GM23338 (cell line): ENCODE results near the gene HTT-AS. TPM values are rescaled to one million over a fixed set of nuclear protein-coding genes. Genes with fewer than 3 reads are reported as not detected.

Experiments used
- ATAC-seq: fragments of 200-7000 bp; cut with Tn5 transposase; 3 replicates; pipeline ENCODE4 v1.9.1; 2020
- DNase-seq: peaks from one replicate; pipeline ENCODE4 v3.0.0-alpha.2; 2015; ENCODE audit warnings: low spot score
- H2AFZ ChIP-seq: fragments of 200-600 bp; sonication (generic); 2 replicates; pipeline ENCODE4 v1.8.0; 2016; ENCODE audit warnings: antibody characterized with exemption, mild to moderate bottlenecking, moderate library complexity
- H3F3A ChIP-seq: fragments of 200-600 bp; sonication (generic); replicated peaks from 2 replicates; pipeline ENCODE4 v1.8.0; 2017; ENCODE audit warnings: antibody characterized with exemption, mixed run types, low read depth
- H3K27ac ChIP-seq: fragments of 200-600 bp; sonication (generic); 2 replicates; pipeline ENCODE4 v1.6.1; 2016; ENCODE audit warnings: low read depth
- H3K27me3 ChIP-seq: fragments of 200-600 bp; sonication (generic); 2 replicates; pipeline ENCODE4 v1.8.0; 2016; ENCODE audit warnings: mild to moderate bottlenecking, mixed run types, moderate library complexity; ENCODE audit not compliant: insufficient read depth
- H3K36me3 ChIP-seq: fragments of 200-600 bp; sonication (generic); 2 replicates; pipeline ENCODE4 v1.8.0; 2016; ENCODE audit warnings: mild to moderate bottlenecking; ENCODE audit not compliant: insufficient read depth
- H3K4me1 ChIP-seq: fragments of 200-600 bp; sonication (generic); 2 replicates; pipeline ENCODE4 v1.8.0; 2016; ENCODE audit warnings: mild to moderate bottlenecking, moderate library complexity; ENCODE audit not compliant: insufficient read depth
- H3K4me2 ChIP-seq: fragments of 200-600 bp; sonication (generic); 2 replicates; pipeline ENCODE4 v1.7.1; 2017; ENCODE audit warnings: mixed run types
- H3K4me3 ChIP-seq: fragments of 200-600 bp; sonication (generic); 2 replicates; pipeline ENCODE4 v1.6.1; 2016; ENCODE audit warnings: mixed run types
- H3K79me2 ChIP-seq: fragments of 200-600 bp; sonication (generic); replicated peaks from 2 replicates; pipeline ENCODE4 v1.8.0; 2017; ENCODE audit warnings: mild to moderate bottlenecking; ENCODE audit not compliant: insufficient read depth
- H3K9me2 ChIP-seq: fragments of 200-600 bp; sonication (generic); 2 replicates; pipeline ENCODE4 v1.8.0; 2017; ENCODE audit not compliant: insufficient read depth
- H4K20me1 ChIP-seq: fragments of 200-600 bp; sonication (generic); replicated peaks from 2 replicates; pipeline ENCODE4 v1.8.0; 2017; ENCODE audit warnings: mild to moderate bottlenecking; ENCODE audit not compliant: insufficient read depth
- H3K27ac Mint-ChIP-seq: 2 replicates; pipeline ENCODE4 v1.8.0; 2020; ENCODE audit warnings: inconsistent platforms, mild to moderate bottlenecking, moderate library complexity, mixed read lengths
- H3K27me3 Mint-ChIP-seq: 3 replicates; pipeline ENCODE4 v1.8.0; 2022; ENCODE audit warnings: low read depth, mild to moderate bottlenecking, moderate library complexity, mixed read lengths, inconsistent platforms; ENCODE audit not compliant: insufficient read depth, poor library complexity
- H3K36me3 Mint-ChIP-seq: 3 replicates; pipeline ENCODE4 v1.8.0; 2021; ENCODE audit warnings: low read depth, mild to moderate bottlenecking, inconsistent platforms, moderate library complexity, mixed read lengths
- H3K4me1 Mint-ChIP-seq: 3 replicates; pipeline ENCODE4 v1.8.0; 2020; ENCODE audit warnings: mild to moderate bottlenecking, inconsistent platforms, mixed read lengths
- H3K4me3 Mint-ChIP-seq: 3 replicates; pipeline ENCODE4 v1.8.0; 2021; ENCODE audit warnings: moderate library complexity, mild to moderate bottlenecking, inconsistent platforms, mixed read lengths
- H3K9me3 Mint-ChIP-seq: 3 replicates; pipeline ENCODE4 v1.8.0; 2020; ENCODE audit warnings: moderate library complexity, mild to moderate bottlenecking, inconsistent platforms, mixed read lengths
- CREB1 ChIP-seq: fragments of 250-450 bp; sonication (Bioruptor Pico); IDR thresholded peaks from 2 replicates; pipeline ENCODE4 v1.5.0; 2020; ENCODE audit warnings: low read depth, mild to moderate bottlenecking, moderate library complexity
- EZH2 ChIP-seq: fragments of 200-600 bp; sonication (generic); IDR thresholded peaks from one replicate; pipeline ENCODE4 v1.8.0; 2017; ENCODE audit warnings: antibody characterized with exemption, mild to moderate bottlenecking, low read depth; ENCODE audit not compliant: unreplicated experiment
- EZH2phosphoT487 ChIP-seq: fragments of 200-600 bp; sonication (generic); IDR thresholded peaks from one replicate; pipeline ENCODE4 v1.8.1; 2018; ENCODE audit warnings: antibody characterized with exemption; ENCODE audit not compliant: unreplicated experiment
- JUNB ChIP-seq: IDR thresholded peaks from one replicate; pipeline ENCODE4 v1.6.1; 2016; ENCODE audit warnings: antibody characterized with exemption; ENCODE audit not compliant: unreplicated experiment
- NANOG ChIP-seq: IDR thresholded peaks from 2 replicates; pipeline ENCODE4 v1.6.1; 2016; ENCODE audit warnings: antibody characterized with exemption, borderline replicate concordance
- POLR2AphosphoS5 ChIP-seq: IDR thresholded peaks from 2 replicates; pipeline ENCODE4 v1.6.1; 2016; ENCODE audit warnings: antibody characterized with exemption, low read depth
- REST ChIP-seq: IDR thresholded peaks from one replicate; pipeline ENCODE4 v1.6.1; 2018; ENCODE audit warnings: antibody characterized with exemption; ENCODE audit not compliant: unreplicated experiment
- STAT1 ChIP-seq: IDR thresholded peaks from one replicate; pipeline ENCODE4 v1.6.1; 2016; ENCODE audit warnings: antibody characterized with exemption; ENCODE audit not compliant: unreplicated experiment
- ZNF114 ChIP-seq: fragments of 250-450 bp; sonication (Bioruptor Pico); IDR thresholded peaks from 2 replicates; pipeline ENCODE4 v1.5.0; 2020; ENCODE audit warnings: mild to moderate bottlenecking, moderate library complexity
- ZNF331 ChIP-seq: fragments of 250-450 bp; sonication (Bioruptor Pico); IDR thresholded peaks from 2 replicates; pipeline ENCODE4 v1.5.0; 2020; ENCODE audit warnings: low read depth, mild to moderate bottlenecking, moderate library complexity
- ZNF462 ChIP-seq: fragments of 250-450 bp; sonication (Bioruptor Pico); IDR thresholded peaks from 2 replicates; pipeline ENCODE4 v1.5.0; 2020; ENCODE audit warnings: mild to moderate bottlenecking, moderate library complexity
- polyA plus RNA-seq: library from polyadenylated mRNA; unstranded; fragments of >200 nt; fragmentation: Nextera tagmentation; extraction: Ambion mirVana; gene quantifications from 2 replicates; pipeline ENCODE4 v1.2.1, GENCODE V29; 2016
- total RNA-seq: library from RNA; depleted of rRNA; stranded (reverse); fragments of >200 nt; shearing (Covaris generic); gene quantifications from 2 replicates; pipeline ENCODE4 v1.2.3, GENCODE V29; 2014
- TF ChIP-seq, protein P1 (sequence below): IDR thresholded peaks from 2 replicates; pipeline ENCODE4 v1.6.1; 2016; ENCODE audit warnings: antibody characterized with exemption
- TF ChIP-seq, protein P2 (sequence below), 2 experiments: fragments of 200-600 bp in 1 of 2; sonication (generic) in 1 of 2; conservative IDR thresholded peaks; 2 replicates each; pipeline versions ENCODE4 v1.5.1 to v1.6.1; 2016 to 2017; ENCODE audit warnings: antibody characterized with exemption in 2 of 2, low read depth in 2 of 2, mild to moderate bottlenecking in 2 of 2, moderate library complexity in 1 of 2

The HTT-AS gene
- total and polyA plus RNA-seq, 2 experiments from 2014 or later = not detected

GRCh38 chr4:3123181-3123671, 48.9 kb upstream of the HTT-AS start:
- peaks cover 28% of the 10 kb centered on the region; the same call in 1 of the 2 replicates for H3K36me3 ChIP-seq
- no peaks in the 10 kb centered on the region for H3K79me2 ChIP-seq
- H4K20me1 ChIP-seq = peaks cover 4% of the 10 kb centered on the region; the same call in 1 of the 2 replicates
- no peak overlapping the region for H3K4me3 Mint-ChIP-seq
- H3K4me1 ChIP-seq = no peaks in the 10 kb centered on the region
- no peak for DNase-seq
- H2AFZ ChIP-seq = no peak overlapping the region
- H3K4me3 ChIP-seq = no peak overlapping the region
- ATAC-seq = no peak
- H3K27me3 ChIP-seq = no peaks in the 10 kb centered on the region
- H3K27ac Mint-ChIP-seq = no peak overlapping the region
- H3K36me3 Mint-ChIP-seq = peaks cover 58% of the 10 kb centered on the region
- no peaks in the 10 kb centered on the region for H3F3A ChIP-seq
- TF ChIP-seq EZH2 (no peak), CREB1 (CRISPR knock-in tag) (no peak), NANOG (no peak), STAT1 (no peak), ZNF462 (CRISPR knock-in tag) (no peak), REST (no peak), JUNB (no peak), POLR2AphosphoS5 (no peak), ZNF331 (CRISPR knock-in tag) (no peak), ZNF114 (CRISPR knock-in tag) (no peak), EZH2phosphoT487 (no peak)
- TF ChIP-seq, protein P1, sequence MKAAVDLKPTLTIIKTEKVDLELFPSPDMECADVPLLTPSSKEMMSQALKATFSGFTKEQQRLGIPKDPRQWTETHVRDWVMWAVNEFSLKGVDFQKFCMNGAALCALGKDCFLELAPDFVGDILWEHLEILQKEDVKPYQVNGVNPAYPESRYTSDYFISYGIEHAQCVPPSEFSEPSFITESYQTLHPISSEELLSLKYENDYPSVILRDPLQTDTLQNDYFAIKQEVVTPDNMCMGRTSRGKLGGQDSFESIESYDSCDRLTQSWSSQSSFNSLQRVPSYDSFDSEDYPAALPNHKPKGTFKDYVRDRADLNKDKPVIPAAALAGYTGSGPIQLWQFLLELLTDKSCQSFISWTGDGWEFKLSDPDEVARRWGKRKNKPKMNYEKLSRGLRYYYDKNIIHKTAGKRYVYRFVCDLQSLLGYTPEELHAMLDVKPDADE = no peak
- TF ChIP-seq, protein P2, sequence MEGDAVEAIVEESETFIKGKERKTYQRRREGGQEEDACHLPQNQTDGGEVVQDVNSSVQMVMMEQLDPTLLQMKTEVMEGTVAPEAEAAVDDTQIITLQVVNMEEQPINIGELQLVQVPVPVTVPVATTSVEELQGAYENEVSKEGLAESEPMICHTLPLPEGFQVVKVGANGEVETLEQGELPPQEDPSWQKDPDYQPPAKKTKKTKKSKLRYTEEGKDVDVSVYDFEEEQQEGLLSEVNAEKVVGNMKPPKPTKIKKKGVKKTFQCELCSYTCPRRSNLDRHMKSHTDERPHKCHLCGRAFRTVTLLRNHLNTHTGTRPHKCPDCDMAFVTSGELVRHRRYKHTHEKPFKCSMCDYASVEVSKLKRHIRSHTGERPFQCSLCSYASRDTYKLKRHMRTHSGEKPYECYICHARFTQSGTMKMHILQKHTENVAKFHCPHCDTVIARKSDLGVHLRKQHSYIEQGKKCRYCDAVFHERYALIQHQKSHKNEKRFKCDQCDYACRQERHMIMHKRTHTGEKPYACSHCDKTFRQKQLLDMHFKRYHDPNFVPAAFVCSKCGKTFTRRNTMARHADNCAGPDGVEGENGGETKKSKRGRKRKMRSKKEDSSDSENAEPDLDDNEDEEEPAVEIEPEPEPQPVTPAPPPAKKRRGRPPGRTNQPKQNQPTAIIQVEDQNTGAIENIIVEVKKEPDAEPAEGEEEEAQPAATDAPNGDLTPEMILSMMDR (conservative IDR thresholded peaks at IDR 0.05; ENCODE audit: low read depth in 2 of 2) = no peak
- no peaks in the 10 kb centered on the region for H3K27me3 Mint-ChIP-seq
- H3K9me2 ChIP-seq = no peaks in the 10 kb centered on the region
- no peak overlapping the region for H3K4me2 ChIP-seq
- no peaks in the 10 kb centered on the region for H3K4me1 Mint-ChIP-seq
- H3K27ac ChIP-seq = no peak overlapping the region
- H3K9me3 Mint-ChIP-seq = no peaks in the 10 kb centered on the region
